SIG-M5 (cell line): ENCODE results near the gene RASD2.

Source experiments
- DNase-seq: peaks from one replicate; lab custom pipeline; 2025; lab: John Stamatoyannopoulos, UW

The RASD2 gene

DNA sequence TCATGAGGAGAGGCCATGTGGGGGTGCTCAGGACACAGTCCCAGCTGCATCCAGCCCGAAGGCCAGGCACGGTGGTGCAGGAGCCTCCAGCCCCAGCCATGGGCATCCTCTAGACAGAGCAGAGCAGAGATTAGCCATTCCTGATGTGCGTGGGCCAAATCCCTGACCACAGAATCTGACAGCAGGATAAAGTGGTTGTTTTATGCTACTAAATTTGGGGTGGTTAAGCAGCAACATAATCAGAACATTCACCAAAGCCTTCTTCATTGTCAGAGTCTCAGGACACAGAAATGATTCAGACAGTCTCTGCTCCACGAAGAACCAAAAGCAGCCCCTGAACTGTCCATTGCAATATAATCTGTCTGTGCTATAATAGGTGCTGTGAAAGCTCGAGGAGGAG, 19.7 kb downstream of the RASD2 start:
- DNase-seq: no peak

DNA sequence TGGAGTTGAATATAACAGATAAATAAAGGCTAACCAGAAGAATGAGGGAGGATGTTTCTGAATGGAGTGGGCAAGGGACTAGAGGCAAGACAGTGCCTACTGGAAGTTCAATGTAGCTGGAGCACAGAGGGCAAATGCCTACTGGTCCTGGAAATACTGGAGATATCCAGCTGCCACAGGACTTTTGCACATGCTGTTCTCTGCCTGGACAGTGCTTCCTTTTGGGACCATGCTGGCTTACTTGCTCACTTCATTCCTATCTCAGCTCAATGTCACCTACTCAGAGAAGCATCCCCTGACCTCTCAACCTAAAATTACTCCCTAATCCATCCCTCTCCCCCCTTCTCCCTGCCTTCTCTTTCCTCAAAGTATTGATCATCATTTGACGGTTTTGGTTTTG, 20.2 kb downstream of the RASD2 start:
- DNase-seq: no peak

DNA sequence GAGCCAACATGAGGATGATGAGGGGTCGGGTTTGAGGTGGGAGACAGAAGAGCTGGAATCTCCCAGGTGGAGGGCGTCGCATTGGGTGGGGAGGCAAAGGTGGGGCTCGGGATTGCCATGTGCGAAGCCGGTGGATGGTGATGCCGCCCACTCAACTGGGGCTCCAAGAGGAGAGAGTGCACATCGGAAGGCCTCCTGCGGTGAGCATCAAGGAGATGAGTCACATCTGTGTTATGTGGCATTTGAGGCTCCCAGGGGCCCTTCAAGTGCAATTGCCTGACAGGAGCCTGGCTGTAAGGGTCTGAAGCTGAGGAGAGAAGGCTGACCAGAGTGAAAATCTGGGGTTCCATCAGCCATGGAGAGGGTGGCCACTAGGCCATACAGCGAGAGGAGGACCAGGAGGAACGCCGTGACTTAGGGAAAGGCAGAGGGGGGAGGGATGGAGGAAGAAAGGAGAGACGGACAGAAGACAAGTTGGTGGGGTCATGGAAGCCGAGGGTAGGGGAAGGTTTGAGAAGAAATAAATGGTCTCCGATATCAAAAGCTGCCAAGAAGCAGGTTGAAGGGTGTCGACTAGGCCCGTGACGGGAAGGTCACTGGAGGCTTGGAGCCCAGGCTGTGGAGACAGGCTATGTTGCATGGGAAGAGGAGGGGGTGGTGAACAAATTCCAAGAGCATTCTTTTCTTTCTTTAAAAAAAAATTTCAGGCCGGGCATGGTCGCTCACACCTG, 21.3 kb downstream of the RASD2 start:
- no peak for DNase-seq

GRCh38 chr22:35563211-35563610, 22.6 kb downstream of the RASD2 start:
- no peak for DNase-seq

DNA sequence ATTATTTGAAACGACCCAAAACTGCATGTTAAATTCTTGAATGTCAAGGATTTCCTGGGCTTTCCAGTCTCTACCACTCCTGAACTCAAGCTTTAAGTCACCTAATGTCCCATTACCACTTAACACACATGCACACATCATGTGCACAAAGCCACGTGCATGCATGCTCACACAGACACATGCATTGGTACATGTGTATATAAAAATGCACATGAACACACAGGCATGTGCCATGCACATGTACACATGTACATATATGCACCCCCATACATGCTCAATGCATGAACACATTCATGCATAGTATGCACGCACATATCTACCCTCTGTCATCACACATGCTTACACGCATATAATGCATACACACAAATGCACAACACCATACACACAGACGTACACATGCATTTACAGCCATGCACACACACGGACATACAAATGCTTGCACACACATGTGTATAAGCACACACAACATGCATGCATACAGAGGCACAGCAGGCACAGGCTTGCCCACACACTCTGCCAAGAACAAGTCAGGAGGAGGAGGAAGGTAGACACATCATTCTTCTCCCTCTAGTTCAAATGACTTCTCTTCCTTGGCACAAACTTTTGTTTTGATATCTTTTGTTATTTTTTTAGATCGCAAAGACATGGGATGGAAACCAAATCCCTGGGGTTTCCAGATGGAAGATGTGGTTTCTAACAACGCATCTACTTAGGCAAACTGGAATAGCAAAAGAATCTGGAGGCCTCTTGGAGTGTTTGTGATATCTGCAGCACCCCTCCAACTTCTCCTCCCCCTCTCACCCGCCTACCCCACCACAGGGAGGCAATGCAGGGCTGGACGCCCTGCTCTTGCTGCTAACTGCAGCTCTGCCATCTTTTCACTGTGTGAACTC, 24.6 kb downstream of the RASD2 start:
- DNase-seq: no peak

- no peak for DNase-seq
Measured at GRCh38 chr22:35567351-35568141, 26.9 kb downstream of the RASD2 start.

- no peak for DNase-seq
Measured at GRCh38 chr22:35568751-35569739, 28.4 kb downstream of the RASD2 start.

DNA sequence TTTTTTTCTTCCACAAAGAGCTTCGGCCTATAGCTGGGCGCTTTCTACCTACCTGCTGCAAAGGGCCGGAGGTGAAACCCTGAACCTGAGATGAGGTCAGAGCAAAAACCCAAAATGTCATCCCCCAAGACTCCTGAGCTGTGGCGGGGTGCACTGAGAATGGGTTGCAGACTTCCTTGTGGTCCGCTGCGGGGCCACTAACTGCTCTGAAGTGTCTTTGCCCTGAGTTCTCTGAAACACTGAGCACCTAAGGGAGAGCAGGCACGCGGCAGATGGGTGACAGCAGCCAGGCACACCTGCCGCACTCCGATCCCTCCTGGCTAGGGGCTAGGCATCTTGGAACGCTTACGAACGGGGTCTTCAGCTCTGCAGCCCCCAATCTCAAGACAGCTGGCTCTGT, 29.3 kb downstream of the RASD2 start:
- DNase-seq: no peak

DNA sequence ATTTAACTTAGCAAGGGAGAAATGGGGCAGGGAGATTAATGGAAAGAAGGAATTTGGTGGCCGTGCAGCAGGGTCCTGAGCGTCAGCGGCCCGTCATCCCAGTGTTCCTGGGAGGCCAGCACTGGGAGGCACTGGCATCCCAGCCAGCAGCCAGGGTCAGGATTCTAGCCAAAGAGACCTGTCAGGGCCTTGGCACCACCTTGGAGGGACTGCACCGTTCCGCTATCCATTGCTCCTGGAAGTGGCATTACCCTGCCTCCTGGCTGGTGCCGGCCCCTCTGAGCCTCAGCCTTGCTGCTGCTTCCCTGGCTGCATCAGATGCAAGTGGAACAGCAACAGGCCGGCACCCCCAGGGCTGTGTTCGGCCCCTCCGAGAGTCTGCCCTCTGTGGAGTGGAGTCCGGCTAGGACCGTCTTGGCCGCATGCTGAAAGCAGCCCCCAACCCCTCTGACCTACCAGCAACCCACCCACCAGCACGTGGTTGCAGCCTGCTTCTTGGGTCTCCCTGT, 30.1 kb downstream of the RASD2 start:
- no peak for DNase-seq

DNA sequence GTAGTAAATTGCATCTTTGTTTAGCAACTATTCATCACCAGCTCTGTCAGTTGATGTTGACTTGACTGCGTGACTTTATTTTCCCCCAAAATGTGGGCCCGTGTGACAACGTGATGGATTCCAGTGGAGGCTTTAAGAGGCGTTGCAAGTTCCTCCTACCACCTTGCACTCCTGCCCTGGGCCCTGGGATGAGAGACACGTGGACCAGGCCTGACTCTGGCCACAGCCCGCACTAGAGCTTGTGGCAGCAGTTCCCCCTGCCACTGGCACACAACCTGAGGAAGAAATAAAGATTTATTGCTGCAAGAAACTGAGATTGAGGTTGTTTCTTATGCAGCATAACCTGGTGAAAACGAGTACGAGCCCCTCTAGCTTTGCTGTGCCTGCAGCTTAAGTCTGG, 31.9 kb downstream of the RASD2 start:
- DNase-seq: no peak

GRCh38 chr22:35575116-35575748, 34.6 kb downstream of the RASD2 start:
- DNase-seq: no peak

GRCh38 chr22:35576671-35577070, 36.0 kb downstream of the RASD2 start:
- no peak for DNase-seq

DNA sequence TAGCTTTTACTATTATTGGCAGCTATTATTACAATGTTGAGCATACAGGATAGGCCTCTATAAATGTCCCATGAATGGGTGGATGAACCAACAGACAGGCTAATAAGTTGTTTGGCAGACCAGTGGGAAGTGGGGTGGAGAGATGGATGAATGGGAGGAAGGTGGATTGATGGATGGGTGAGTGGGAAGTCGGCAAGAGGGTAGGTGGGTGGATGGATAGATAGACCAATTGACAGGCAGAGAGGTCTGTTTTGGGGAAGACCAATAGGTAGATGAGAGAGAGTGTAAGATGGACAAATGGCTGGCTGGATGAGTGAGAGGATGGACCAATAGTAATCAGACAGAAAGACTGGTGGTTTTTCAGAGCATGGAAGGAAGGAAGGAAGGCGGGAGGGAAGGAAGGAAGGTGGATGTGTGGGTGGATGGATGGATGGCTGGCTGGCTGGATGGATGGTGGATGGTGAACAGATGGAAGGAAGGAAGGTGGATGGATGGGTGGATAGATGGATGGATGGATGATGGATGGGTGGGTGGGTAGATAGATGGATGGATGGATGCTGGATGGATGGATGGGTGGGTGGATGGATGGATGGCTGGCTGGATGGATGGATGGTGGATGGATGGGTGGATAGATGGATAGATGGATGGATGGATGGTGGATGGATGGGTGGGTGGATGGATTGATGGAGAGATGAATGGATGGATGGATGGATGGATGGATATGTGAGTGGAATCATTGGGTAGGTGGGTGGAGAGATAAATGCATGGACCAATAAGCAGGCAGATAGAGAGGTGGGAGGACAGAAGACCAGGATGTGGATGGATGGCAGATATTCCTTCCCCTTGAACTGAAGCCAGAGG, 37.4 kb downstream of the RASD2 start:
- no peak for DNase-seq

DNA sequence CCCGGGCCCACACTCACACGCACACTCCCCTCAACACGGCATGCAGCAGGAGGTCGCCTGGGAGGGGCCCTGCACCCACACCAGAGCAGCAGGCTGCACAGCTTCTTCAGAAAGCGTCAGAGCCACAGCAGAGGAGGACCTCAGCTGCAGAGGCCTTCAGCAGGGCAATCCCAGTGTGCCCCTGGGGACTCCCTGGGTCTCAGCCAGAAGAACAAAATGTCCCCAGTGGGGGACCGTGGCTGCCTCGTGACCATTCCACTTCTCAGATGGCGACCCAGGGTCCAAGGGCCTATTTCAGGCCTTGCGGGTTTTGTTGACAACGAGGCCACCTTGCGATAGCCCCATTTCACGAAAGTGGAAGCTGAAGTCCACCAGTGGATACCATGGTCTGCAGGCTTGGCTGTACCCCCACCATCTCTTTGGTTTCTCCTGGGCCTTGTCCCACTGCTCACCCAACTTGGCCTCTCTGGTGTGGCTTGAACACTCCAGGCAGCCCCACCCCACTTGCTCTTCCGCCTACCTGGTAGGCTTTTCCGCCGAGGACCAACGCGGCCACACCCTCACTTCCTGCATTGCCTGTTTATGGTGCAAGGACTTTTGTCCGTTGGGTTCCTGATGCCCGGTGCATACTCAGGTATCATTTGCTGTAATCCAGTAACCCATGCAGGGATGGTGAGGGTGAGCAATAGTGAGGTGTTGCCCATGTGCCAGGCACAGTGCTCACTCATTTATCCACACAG, 38.4 kb downstream of the RASD2 start:
- DNase-seq: no peak

DNA sequence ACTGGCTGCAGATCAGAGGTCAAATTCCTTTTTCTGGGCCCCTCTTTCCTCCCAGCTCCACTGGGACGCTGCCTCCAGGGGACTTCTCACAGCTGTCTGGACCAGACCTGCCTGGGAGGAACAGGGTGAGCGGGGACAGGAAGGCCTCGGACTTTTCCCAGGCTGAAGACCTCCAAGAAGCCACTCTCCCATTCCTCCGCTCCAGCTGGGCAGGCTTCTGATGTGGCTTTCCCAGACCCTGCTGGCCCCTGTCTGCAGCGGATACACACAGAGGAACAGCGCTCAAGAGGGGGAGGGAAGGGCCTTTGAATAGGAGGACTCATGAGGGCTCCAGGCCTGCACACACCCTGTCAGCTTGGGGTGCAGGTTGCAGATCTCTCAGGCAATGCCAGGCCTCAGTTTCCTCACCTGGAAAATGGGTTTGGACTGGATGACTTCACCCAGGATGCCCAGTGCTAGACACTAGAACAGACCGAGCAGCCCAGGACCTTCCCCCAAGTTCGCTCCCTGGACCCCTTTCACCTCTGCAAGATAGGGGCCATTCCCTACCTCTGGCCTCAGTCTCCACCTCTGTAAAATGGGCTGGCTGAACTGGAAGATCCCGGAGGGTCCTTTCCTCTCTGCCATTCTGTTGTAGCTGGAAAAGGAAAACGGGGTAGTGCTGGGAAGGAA, 39.9 kb downstream of the RASD2 start:
- DNase-seq: no peak

DNA sequence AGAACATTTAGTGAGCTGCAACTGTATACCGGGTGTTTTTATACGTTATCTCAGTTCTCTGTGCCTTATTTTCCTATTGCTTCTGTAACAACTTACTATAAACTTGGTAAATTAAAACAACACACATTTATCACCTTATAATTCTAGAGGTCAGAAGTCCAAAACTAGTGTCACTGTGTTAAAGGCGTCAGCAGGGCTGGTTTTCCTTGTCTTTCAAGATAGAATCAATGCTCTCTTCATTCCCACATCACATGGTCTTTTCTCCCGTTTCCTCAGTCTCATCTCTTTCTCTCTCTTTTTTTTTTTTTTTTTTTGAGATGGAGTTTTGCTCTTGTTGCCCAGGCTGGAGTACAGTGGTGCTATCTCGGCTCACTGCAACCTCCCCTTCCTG, 40.4 kb downstream of the RASD2 start:
- DNase-seq: no peak

- DNase-seq: no peak
Measured at GRCh38 chr22:35582218-35582860, 41.7 kb downstream of the RASD2 start.
